Adrenal gland (tissue), 5 donors: Measurements from ENCODE around the gene KRTAP5-6.

Source experiments
- POLR2A ChIP-seq, 2 donors: fragments of 450-650 bp; IDR thresholded peaks; one replicate each; pipeline ENCODE4 v1.6.1; 2017; ENCODE audit warnings: antibody characterized with exemption in 2 of 2, mild to moderate bottlenecking in 2 of 2, moderate library complexity in 1 of 2
- TF ChIP-seq, protein P1 (sequence below), 6 experiments: fragments of 450-650 bp in 4 of 6; fragments of 200-600 bp in 2 of 6; sonication (generic) in 1 of 6; IDR thresholded peaks; 1 replicate in 5 of 6; 2 replicates in 1 of 6; pipeline versions ENCODE4 v1.5.1 to v1.8.0; 2016 to 2021; ENCODE audit warnings: antibody characterized with exemption in 6 of 6, mild to moderate bottlenecking in 2 of 6, moderate library complexity in 1 of 6
- donor health status: DM: no; HTN: no; CAD: no.

- TF ChIP-seq, protein P1, sequence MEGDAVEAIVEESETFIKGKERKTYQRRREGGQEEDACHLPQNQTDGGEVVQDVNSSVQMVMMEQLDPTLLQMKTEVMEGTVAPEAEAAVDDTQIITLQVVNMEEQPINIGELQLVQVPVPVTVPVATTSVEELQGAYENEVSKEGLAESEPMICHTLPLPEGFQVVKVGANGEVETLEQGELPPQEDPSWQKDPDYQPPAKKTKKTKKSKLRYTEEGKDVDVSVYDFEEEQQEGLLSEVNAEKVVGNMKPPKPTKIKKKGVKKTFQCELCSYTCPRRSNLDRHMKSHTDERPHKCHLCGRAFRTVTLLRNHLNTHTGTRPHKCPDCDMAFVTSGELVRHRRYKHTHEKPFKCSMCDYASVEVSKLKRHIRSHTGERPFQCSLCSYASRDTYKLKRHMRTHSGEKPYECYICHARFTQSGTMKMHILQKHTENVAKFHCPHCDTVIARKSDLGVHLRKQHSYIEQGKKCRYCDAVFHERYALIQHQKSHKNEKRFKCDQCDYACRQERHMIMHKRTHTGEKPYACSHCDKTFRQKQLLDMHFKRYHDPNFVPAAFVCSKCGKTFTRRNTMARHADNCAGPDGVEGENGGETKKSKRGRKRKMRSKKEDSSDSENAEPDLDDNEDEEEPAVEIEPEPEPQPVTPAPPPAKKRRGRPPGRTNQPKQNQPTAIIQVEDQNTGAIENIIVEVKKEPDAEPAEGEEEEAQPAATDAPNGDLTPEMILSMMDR (IDR thresholded peaks at IDR 0.05) = no peak
- TF ChIP-seq POLR2A (IDR thresholded peaks at IDR 0.05) = no peak
Measured at GRCh38 chr11:1728931-1729691, 32.1 kb downstream of the KRTAP5-6 start.
